Ovary (tissue), 9 donors: ENCODE data around the gene BRPF3. TPM values are rescaled to one million over a fixed set of nuclear protein-coding genes. Genes with fewer than 3 reads are reported as not detected.

ENCODE experiments used
- DNase-seq, 5 donors: peaks; one replicate each; pipeline ENCODE4 v3.0.0-alpha.2; 2019 to 2020
- H3K27ac ChIP-seq, 2 donors: fragments of 200-600 bp; one replicate each; pipeline versions ENCODE4 v1.5.1 to v1.8.0; 2019 to 2022
- H3K27me3 ChIP-seq: fragments of 200-600 bp; one replicate; pipeline ENCODE4 v1.8.0; 2022
- H3K36me3 ChIP-seq: fragments of 200-600 bp; sonication (generic); one replicate; pipeline ENCODE4 v1.5.1; 2019
- H3K4me1 ChIP-seq: one replicate; pipeline ENCODE4 v1.8.1; 2013; ENCODE audit warnings: mild to moderate bottlenecking, moderate library complexity; ENCODE audit not compliant: insufficient read depth
- H3K4me3 ChIP-seq: fragments of 200-600 bp; sonication (generic); one replicate; pipeline ENCODE4 v1.5.1; 2017
- H3K9me3 ChIP-seq, 2 donors: fragments of 200-600 bp in 1 of 2; sonication (generic) in 1 of 2; one replicate each; pipeline versions ENCODE4 v1.5.1 to v1.8.1; 2013 to 2019; ENCODE audit warnings: mild to moderate bottlenecking in 1 of 2, moderate library complexity in 1 of 2
- CTCF ChIP-seq, 3 donors: fragments of 450-650 bp in 2 of 3; fragments of 200-600 bp in 1 of 3; IDR thresholded peaks; one replicate each; pipeline versions ENCODE4 v1.5.1 to v1.8.0; 2016 to 2022; ENCODE audit warnings: antibody characterized with exemption in 3 of 3, mild to moderate bottlenecking in 1 of 3
- EP300 ChIP-seq: sonication (generic); formaldehyde crosslinking; IDR thresholded peaks from one replicate; pipeline ENCODE4 v1.6.1; 2017; ENCODE audit warnings: antibody characterized with exemption
- POLR2A ChIP-seq: fragments of 450-650 bp; IDR thresholded peaks from one replicate; pipeline ENCODE4 v1.6.1; 2017; ENCODE audit warnings: antibody characterized with exemption, mild to moderate bottlenecking, moderate library complexity
- WGBS, 3 donors: extraction: QIAGEN DNeasy Blood & Tissue Kit in 1 of 3; methylation state at CpG; one replicate each; pipeline versions ENCODE4 v1.1.5 to v1.1.7; 2013 to 2017; 5-methylcytosine and 5-hydroxymethylcytosine counted together
- intact Hi-C, 4 donors: fragments of 100-400 bp; cut with DNase I; formaldehyde crosslinking; loops; one replicate each; pipeline versions ENCODE4 v1.11.0 to v1.15.1; 2022 to 2023
- polyA plus RNA-seq, 2 donors: library from polyadenylated mRNA; stranded (reverse); fragments of 200-250 nt in 1 of 2; fragments of 350-450 nt in 1 of 2; fragmentation: Illumina TruSeq in 1 of 2; extraction: RNeasy Lipid Tissue Mini Kit (QIAGEN cat#74804) in 1 of 2; gene quantifications; one replicate each; pipeline ENCODE4 v1.2.3, GENCODE V29; 2013 to 2014
- total RNA-seq, 7 donors: library from RNA; depleted of rRNA in 2 of 7; stranded (reverse); fragments of >200 nt in 2 of 7; fragmentation: NEBNext Ultra II Directional in 3 of 7; extraction: Animal tissue kit (Norgen Biotek cat#: 25700) in 3 of 7; gene quantifications; one replicate each; pipeline versions ENCODE4 v1.1.0 to v1.2.4, GENCODE V29; 2016 to 2023
- donor health status: DM: no; HTN: no; CAD: no; lungs with moderate emphysema.
- donor health status: DM: no; HTN: no; CAD: no.
- donor health status: Bipolar disorder and iron deficiency.
- donor health status: DM: yes; HTN: yes; CAD: no.
- donor health status: DM: no; HTN: no; CAD: no.
- donor health status: DM: yes; HTN: yes; CAD: no.

BRPF3 gene
- total and polyA plus RNA-seq, 9 donors = 15.7 to 34.5 (median 30.3) TPM

- Histone ChIP-seq H3K27ac (no peak overlapping the region), H3K4me1 (peaks cover 2% of the 10 kb centered on the region), H3K36me3 (no peaks in the 10 kb centered on the region), H3K27me3 (no peaks in the 10 kb centered on the region), H3K4me3 (no peak overlapping the region), H3K9me3 (no peaks in the 10 kb centered on the region)
- intact Hi-C loops = no loop called here
- TF ChIP-seq POLR2A = no peak
- TF ChIP-seq EP300 = no peak
- TF ChIP-seq CTCF (IDR thresholded peaks at IDR 0.05) = no peak
- DNase-seq = no peak
- WGBS, 3 donors = 84 to 90% (median 87%) methylated on average over 8 of the region's 8 CpGs
Observed at GRCh38 chr6:36207155-36207554, 10.6 kb downstream of the BRPF3 start.

GRCh38 chr6:36209606-36210005 lies 13.1 kb downstream of the BRPF3 start:
- Histone ChIP-seq H3K27me3 (no peaks in the 10 kb centered on the region), H3K36me3 (no peaks in the 10 kb centered on the region), H3K4me1 (no peaks in the 10 kb centered on the region), H3K27ac (no peak overlapping the region), H3K9me3 (no peaks in the 10 kb centered on the region), H3K4me3 (no peak overlapping the region)
- WGBS, 3 donors = 88 to 96% (median 94%) methylated on average over 1 of the region's 1 CpG
- intact Hi-C loops = no loop called here
- TF ChIP-seq EP300 (no peak), CTCF (IDR thresholded peaks at IDR 0.05) (no peak), POLR2A (no peak)
- no peak for DNase-seq

DNA sequence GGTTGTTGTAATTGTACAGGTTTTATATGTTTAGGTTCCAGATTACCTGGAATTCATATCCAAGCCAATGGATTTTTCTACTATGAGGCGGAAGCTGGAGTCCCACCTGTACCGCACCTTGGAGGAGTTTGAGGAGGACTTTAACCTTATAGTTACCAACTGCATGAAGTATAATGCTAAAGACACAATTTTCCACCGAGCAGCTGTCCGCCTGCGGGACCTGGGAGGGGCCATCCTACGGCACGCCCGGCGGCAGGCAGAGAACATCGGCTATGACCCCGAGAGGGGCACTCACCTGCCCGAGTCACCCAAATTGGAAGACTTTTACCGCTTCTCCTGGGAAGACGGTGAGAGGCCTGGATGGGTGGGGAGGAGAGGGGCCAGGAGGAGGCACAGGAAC lies 13.6 kb downstream of the BRPF3 start:
- H3K27ac ChIP-seq = no peak overlapping the region
- H3K4me1 ChIP-seq = no peaks in the 10 kb centered on the region
- H3K36me3 ChIP-seq = no peaks in the 10 kb centered on the region
- no peaks in the 10 kb centered on the region for H3K9me3 ChIP-seq
- intact Hi-C loops = no loop called here
- TF ChIP-seq EP300 = no peak
- TF ChIP-seq POLR2A = no peak
- no peak for TF ChIP-seq CTCF (IDR thresholded peaks at IDR 0.05)
- DNase-seq = no peak
- H3K4me3 ChIP-seq = no peak overlapping the region
- WGBS, 3 donors = 92 to 96% (median 94%) methylated on average over 14 of the region's 14 CpGs
- H3K27me3 ChIP-seq = no peaks in the 10 kb centered on the region

DNA sequence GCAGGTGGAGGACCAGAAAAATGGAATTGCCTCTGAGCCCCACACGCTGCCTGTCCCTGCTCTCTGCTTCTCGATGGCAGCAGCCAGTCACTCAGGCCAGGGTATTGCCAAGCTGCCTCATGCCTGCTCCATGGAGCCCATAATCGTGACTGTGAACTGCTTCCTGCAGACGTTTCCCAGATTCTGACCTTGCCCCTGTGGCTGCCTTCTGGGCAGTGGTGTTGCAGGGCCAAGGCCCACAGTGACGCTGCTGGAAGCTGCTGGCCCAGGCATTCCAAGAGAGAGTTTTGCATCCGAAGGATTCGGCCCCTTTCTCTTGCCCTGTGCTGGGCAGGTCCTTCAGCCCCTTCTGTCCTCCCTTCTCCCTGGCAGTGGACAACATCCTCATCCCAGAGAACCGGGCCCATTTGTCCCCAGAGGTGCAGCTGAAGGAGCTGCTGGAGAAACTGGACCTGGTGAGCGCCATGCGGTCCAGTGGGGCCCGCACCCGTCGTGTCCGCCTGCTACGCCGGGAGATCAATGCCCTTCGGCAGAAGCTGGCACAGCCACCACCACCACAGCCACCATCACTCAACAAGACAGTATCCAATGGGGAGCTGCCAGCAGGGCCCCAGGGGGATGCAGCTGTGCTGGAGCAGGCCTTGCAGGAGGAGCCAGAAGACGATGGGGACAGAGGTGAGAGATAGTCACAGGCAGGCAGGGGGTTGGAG lies 14.5 kb downstream of the BRPF3 start:
- TF ChIP-seq CTCF (IDR thresholded peaks at IDR 0.05) = no peak
- no peak for TF ChIP-seq EP300
- no peak for TF ChIP-seq POLR2A
- DNase-seq = no peak
- no peaks in the 10 kb centered on the region for H3K4me1 ChIP-seq
- H3K27ac ChIP-seq = no peak overlapping the region
- WGBS, 3 donors = 86 to 87% (median 87%) methylated on average over 18 of the region's 18 CpGs
- no peaks in the 10 kb centered on the region for H3K36me3 ChIP-seq
- H3K9me3 ChIP-seq = no peaks in the 10 kb centered on the region
- no peak overlapping the region for H3K4me3 ChIP-seq
- intact Hi-C loops = no loop called here
- H3K27me3 ChIP-seq = no peaks in the 10 kb centered on the region
